ENCODE data around the gene RAB3A. TPM values are rescaled to one million over a fixed set of nuclear protein-coding genes. Genes with fewer than 3 reads are reported as not detected.

The RAB3A gene
- total and polyA plus RNA-seq, 9 of the 15 experiments (the other 6 are each of a cell fraction or from before 2014, with no cell fraction given): 0.17 to 5.1 (median 0.90) TPM; not detected in 1

DNA sequence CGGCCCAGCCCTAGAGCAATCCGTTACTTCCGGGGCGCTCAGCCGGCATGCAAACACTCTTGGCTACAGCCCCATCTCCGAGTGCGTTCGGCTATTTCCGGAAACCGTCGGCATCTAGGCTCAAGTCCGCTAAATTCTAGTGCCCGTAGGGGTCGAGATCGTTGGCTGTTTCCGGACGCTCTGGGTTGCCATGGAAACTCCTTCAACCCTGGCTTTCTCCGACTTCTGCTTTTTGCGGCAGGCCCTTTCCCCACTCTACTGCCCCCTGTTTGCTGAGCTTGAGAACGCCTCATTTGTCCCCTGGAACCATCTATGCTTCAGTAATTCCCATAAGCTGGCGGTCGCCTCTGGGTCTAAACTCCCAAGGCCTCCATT is 51.4 kb downstream of the RAB3A start:
- under 1% methylated on average over 22 of the region's 22 CpGs for WGBS (ENCODE audit: insufficient coverage, low coverage, missing lambda C conversion rate)
- H3K4me1 ChIP-seq (replicated peaks in 1 of 2; ENCODE audit: control insufficient read depth in 2 of 2, insufficient read depth in 2 of 2, low read length in 2 of 2): peaks cover 28 to 61% of the 10 kb centered on the region in 2 experiments
- H3K4me2 ChIP-seq (ENCODE audit: insufficient read depth, low read length): peak overlapping the region; percentile 83
- in situ Hi-C loops (cut with MboI): no loop called here
- peaks cover 18% of the 10 kb centered on the region for H4K20me1 ChIP-seq (replicated peaks; ENCODE audit: control insufficient read depth, insufficient read depth, low read length)
- H3K4me3 ChIP-seq: peak overlapping the region; percentile 82
- peak; percentile 91 to 99 (median 94) for DNase-seq (ENCODE audit: extremely low read depth in 1 of 4, low spot score in 3 of 4)
- peak overlapping the region; percentile 89 for H3K27ac ChIP-seq (ENCODE audit: extremely low read depth, low read depth, low read length)
- H3K79me2 ChIP-seq (ENCODE audit: control insufficient read depth, insufficient read depth, low read length): peaks cover 36% of the 10 kb centered on the region
- peak; percentile 75 for ATAC-seq
- H3K27me3 ChIP-seq (ENCODE audit: control insufficient read depth in 2 of 2, insufficient read depth in 2 of 2, low read length in 2 of 2): no peaks in the 10 kb centered on the region
- no peaks in the 10 kb centered on the region for H3K9me3 ChIP-seq (replicated peaks; ENCODE audit: control insufficient read depth, insufficient read depth, low read depth, low read length)
- ChIA-PET CTCF (ENCODE audit: low intra/inter-chr PET ratio) (interaction anchor here (0.6 to 1.5 kb wide), 3 partner anchors 9 to 145 kb away, joined by 3 to 5 read pairs (median 4); no protein-coding TSS in a partner anchor), POLR2A (interaction anchor here (0.6 to 1.8 kb wide), 11 partner anchors 10 to 238 kb away, joined by 3 to 9 read pairs (median 4); partner anchors contain the start of genes GDF15 and MPV17L2)
- BruUV-seq (replicated peaks): no TSS peak
- intact Hi-C loops (cut with micrococcal nuclease): loop anchor here (10.0 kb wide), 2 partner anchors 88 to 208 kb away; no protein-coding TSS in a partner anchor
- H3K9me1 ChIP-seq (ENCODE audit: control insufficient read depth, insufficient read depth, low read length): no peaks in the 10 kb centered on the region
- H3K36me3 ChIP-seq (ENCODE audit: control insufficient read depth, insufficient read depth, low read length): peaks cover 28% of the 10 kb centered on the region; the same call in 2 of the 3 replicates
- FAIRE-seq: peak; percentile 100
- H2AFZ ChIP-seq (ENCODE audit: low read depth, low read length): peak overlapping the region; percentile 90
- peak overlapping the region; percentile 88 to 93 for H3K9ac ChIP-seq (ENCODE audit: insufficient read depth in 1 of 2, low read depth in 2 of 2, low read length in 2 of 2)
- TF ChIP-seq, protein P1, sequence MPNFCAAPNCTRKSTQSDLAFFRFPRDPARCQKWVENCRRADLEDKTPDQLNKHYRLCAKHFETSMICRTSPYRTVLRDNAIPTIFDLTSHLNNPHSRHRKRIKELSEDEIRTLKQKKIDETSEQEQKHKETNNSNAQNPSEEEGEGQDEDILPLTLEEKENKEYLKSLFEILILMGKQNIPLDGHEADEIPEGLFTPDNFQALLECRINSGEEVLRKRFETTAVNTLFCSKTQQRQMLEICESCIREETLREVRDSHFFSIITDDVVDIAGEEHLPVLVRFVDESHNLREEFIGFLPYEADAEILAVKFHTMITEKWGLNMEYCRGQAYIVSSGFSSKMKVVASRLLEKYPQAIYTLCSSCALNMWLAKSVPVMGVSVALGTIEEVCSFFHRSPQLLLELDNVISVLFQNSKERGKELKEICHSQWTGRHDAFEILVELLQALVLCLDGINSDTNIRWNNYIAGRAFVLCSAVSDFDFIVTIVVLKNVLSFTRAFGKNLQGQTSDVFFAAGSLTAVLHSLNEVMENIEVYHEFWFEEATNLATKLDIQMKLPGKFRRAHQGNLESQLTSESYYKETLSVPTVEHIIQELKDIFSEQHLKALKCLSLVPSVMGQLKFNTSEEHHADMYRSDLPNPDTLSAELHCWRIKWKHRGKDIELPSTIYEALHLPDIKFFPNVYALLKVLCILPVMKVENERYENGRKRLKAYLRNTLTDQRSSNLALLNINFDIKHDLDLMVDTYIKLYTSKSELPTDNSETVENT (CRISPR knock-in tag; IDR thresholded peaks at IDR 0.05): no peak
- no peak for TF ChIP-seq SAFB (IDR thresholded peaks at IDR 0.05; ENCODE audit: borderline replicate concordance, low read depth, low read length)
- TF ChIP-seq SMARCE1 (IDR thresholded peaks at IDR 0.05): peak; percentile 74; the same call in 1 of the 2 replicates
- TF ChIP-seq YY1 (IDR thresholded peaks at IDR 0.05; ENCODE audit: borderline replicate concordance in 1 of 3, control insufficient read depth in 1 of 3, extremely low read depth in 1 of 3, insufficient read depth in 3 of 3, insufficient read length in 1 of 3, insufficient replicate concordance in 2 of 3, low read depth in 1 of 3, low read length in 2 of 3): peak in 1 of 3 experiments; percentile 32
- TF ChIP-seq BRF1 (IDR thresholded peaks at IDR 0.05; ENCODE audit: borderline replicate concordance, extremely low read depth, insufficient read length): no peak
- TF ChIP-seq, protein P2, sequence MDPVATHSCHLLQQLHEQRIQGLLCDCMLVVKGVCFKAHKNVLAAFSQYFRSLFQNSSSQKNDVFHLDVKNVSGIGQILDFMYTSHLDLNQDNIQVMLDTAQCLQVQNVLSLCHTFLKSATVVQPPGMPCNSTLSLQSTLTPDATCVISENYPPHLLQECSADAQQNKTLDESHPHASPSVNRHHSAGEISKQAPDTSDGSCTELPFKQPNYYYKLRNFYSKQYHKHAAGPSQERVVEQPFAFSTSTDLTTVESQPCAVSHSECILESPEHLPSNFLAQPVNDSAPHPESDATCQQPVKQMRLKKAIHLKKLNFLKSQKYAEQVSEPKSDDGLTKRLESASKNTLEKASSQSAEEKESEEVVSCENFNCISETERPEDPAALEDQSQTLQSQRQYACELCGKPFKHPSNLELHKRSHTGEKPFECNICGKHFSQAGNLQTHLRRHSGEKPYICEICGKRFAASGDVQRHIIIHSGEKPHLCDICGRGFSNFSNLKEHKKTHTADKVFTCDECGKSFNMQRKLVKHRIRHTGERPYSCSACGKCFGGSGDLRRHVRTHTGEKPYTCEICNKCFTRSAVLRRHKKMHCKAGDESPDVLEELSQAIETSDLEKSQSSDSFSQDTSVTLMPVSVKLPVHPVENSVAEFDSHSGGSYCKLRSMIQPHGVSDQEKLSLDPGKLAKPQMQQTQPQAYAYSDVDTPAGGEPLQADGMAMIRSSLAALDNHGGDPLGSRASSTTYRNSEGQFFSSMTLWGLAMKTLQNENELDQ (CRISPR knock-in tag; IDR thresholded peaks at IDR 0.05; ENCODE audit: borderline replicate concordance): no peak
